Measurements from ENCODE around the gene FBXO40. TPM values are rescaled to one million over a fixed set of nuclear protein-coding genes. Genes with fewer than 3 reads are reported as not detected.

Gene FBXO40
- polyA plus RNA-seq, 4 donors = 0.01 TPM; not detected in 3

- H3K27ac ChIP-seq (ENCODE audit: low read depth in 1 of 3, low read length in 2 of 3) = no peak overlapping the region
- FAIRE-seq = no peak
These were observed 55.2 kb downstream of the FBXO40 start for GRCh38 chr3:121648219-121648958.

GRCh38 chr3:121649645-121650044 is 56.5 kb downstream of the FBXO40 start:
- no peaks in the 10 kb centered on the region for H3K4me1 ChIP-seq (ENCODE audit: control insufficient read depth in 3 of 3, insufficient read depth in 2 of 3, low read depth in 1 of 3, low read length in 2 of 3)
- no peak overlapping the region for H3K27ac ChIP-seq (ENCODE audit: low read depth in 1 of 3, low read length in 2 of 3)
- H3K27me3 ChIP-seq (ENCODE audit: control insufficient read depth in 3 of 3, insufficient read depth in 3 of 3, low read length in 3 of 3) = no peaks in the 10 kb centered on the region
- no peaks in the 10 kb centered on the region for H3K9me3 ChIP-seq (ENCODE audit: control insufficient read depth in 2 of 2, insufficient read depth in 1 of 2, low read depth in 1 of 2, low read length in 1 of 2)
- no peak for FAIRE-seq
- DNase-seq = no peak
- H3K36me3 ChIP-seq (ENCODE audit: control insufficient read depth in 3 of 3, insufficient read depth in 2 of 3, low read depth in 1 of 3, low read length in 3 of 3) = peaks cover 0 to 2% (median 0%) of the 10 kb centered on the region in 3 donors
- no peak overlapping the region for H3K4me3 ChIP-seq (ENCODE audit: low read depth in 1 of 3, low read length in 3 of 3)

More at GRCh38 chr3:121648219-121648958, 55.2 kb downstream of the FBXO40 start:
- 69 to 92% (median 92%) methylated on average over 6 of the region's 6 CpGs for WGBS, 3 donors
- Histone ChIP-seq H3K9me3 (ENCODE audit: control insufficient read depth in 2 of 2, insufficient read depth in 1 of 2, low read depth in 1 of 2, low read length in 1 of 2) (no peaks in the 10 kb centered on the region), H3K4me3 (ENCODE audit: low read depth in 1 of 3, low read length in 3 of 3) (no peak overlapping the region), H3K4me1 (ENCODE audit: control insufficient read depth in 3 of 3, insufficient read depth in 2 of 3, low read depth in 1 of 3, low read length in 2 of 3) (no peaks in the 10 kb centered on the region), H3K27me3 (ENCODE audit: control insufficient read depth in 3 of 3, insufficient read depth in 3 of 3, low read length in 3 of 3) (no peaks in the 10 kb centered on the region), H3K36me3 (ENCODE audit: control insufficient read depth in 3 of 3, insufficient read depth in 2 of 3, low read depth in 1 of 3, low read length in 3 of 3) (peaks cover 0 to 4% (median 2%) of the 10 kb centered on the region in 3 donors)
- no peak for DNase-seq

- H3K27me3 ChIP-seq (ENCODE audit: control insufficient read depth in 3 of 3, insufficient read depth in 3 of 3, low read length in 3 of 3) = no peaks in the 10 kb centered on the region
- H3K9me3 ChIP-seq (ENCODE audit: control insufficient read depth in 2 of 2, insufficient read depth in 1 of 2, low read depth in 1 of 2, low read length in 1 of 2) = no peaks in the 10 kb centered on the region
- H3K36me3 ChIP-seq (ENCODE audit: control insufficient read depth in 3 of 3, insufficient read depth in 2 of 3, low read depth in 1 of 3, low read length in 3 of 3) = no peaks in the 10 kb centered on the region
- H3K4me3 ChIP-seq (ENCODE audit: low read depth in 1 of 3, low read length in 3 of 3) = no peak overlapping the region
- peaks cover 0 to 3% (median 0%) of the 10 kb centered on the region in 3 donors for H3K4me1 ChIP-seq (ENCODE audit: control insufficient read depth in 3 of 3, insufficient read depth in 2 of 3, low read depth in 1 of 3, low read length in 2 of 3)
- DNase-seq (peak in 1 of 2 donors; percentile 31), FAIRE-seq (no peak)
- no peak overlapping the region for H3K27ac ChIP-seq (ENCODE audit: low read depth in 1 of 3, low read length in 2 of 3)
These were observed 58.5 kb downstream of the FBXO40 start for GRCh38 chr3:121651684-121652083.

GRCh38 chr3:121654493-121655385 is 61.6 kb downstream of the FBXO40 start:
- Histone ChIP-seq H3K27me3 (ENCODE audit: control insufficient read depth in 3 of 3, insufficient read depth in 3 of 3, low read length in 3 of 3) (no peaks in the 10 kb centered on the region), H3K9me3 (ENCODE audit: control insufficient read depth in 2 of 2, insufficient read depth in 1 of 2, low read depth in 1 of 2, low read length in 1 of 2) (no peaks in the 10 kb centered on the region), H3K4me3 (ENCODE audit: low read depth in 1 of 3, low read length in 3 of 3) (no peak overlapping the region), H3K27ac (ENCODE audit: low read depth in 1 of 3, low read length in 2 of 3) (no peak overlapping the region), H3K4me1 (ENCODE audit: control insufficient read depth in 3 of 3, insufficient read depth in 2 of 3, low read depth in 1 of 3, low read length in 2 of 3) (peaks cover 0 to 3% (median 0%) of the 10 kb centered on the region in 3 donors), H3K36me3 (ENCODE audit: control insufficient read depth in 3 of 3, insufficient read depth in 2 of 3, low read depth in 1 of 3, low read length in 3 of 3) (peaks cover 0 to 3% (median 0%) of the 10 kb centered on the region in 3 donors)
- DNase-seq = peak in 1 of 2 donors; percentile 14
- 69 to 78% (median 73%) methylated on average over 6 of the region's 6 CpGs for WGBS, 3 donors
- no peak for FAIRE-seq

- Histone ChIP-seq H3K36me3 (ENCODE audit: control insufficient read depth in 3 of 3, insufficient read depth in 2 of 3, low read depth in 1 of 3, low read length in 3 of 3) (peaks cover 3 to 7% (median 4%) of the 10 kb centered on the region in 3 donors), H3K4me1 (ENCODE audit: control insufficient read depth in 3 of 3, insufficient read depth in 2 of 3, low read depth in 1 of 3, low read length in 2 of 3) (peaks cover 0 to 3% (median 0%) of the 10 kb centered on the region in 3 donors), H3K27me3 (ENCODE audit: control insufficient read depth in 3 of 3, insufficient read depth in 3 of 3, low read length in 3 of 3) (no peaks in the 10 kb centered on the region), H3K27ac (ENCODE audit: low read depth in 1 of 3, low read length in 2 of 3) (peak overlapping the region in 1 of 3 donors; percentile 18), H3K9me3 (ENCODE audit: control insufficient read depth in 2 of 2, insufficient read depth in 1 of 2, low read depth in 1 of 2, low read length in 1 of 2) (no peaks in the 10 kb centered on the region), H3K4me3 (ENCODE audit: low read depth in 1 of 3, low read length in 3 of 3) (no peak overlapping the region)
- 81 to 93% (median 90%) methylated on average over 6 of the region's 6 CpGs for WGBS, 3 donors
- FAIRE-seq = no peak
- DNase-seq = no peak
These were observed 65.7 kb downstream of the FBXO40 start for GRCh38 chr3:121658716-121659435.

- H3K4me3 ChIP-seq (ENCODE audit: low read depth in 1 of 3, low read length in 3 of 3) = no peak overlapping the region
- H3K27me3 ChIP-seq (ENCODE audit: control insufficient read depth in 3 of 3, insufficient read depth in 3 of 3, low read length in 3 of 3) = no peaks in the 10 kb centered on the region
- H3K4me1 ChIP-seq (ENCODE audit: control insufficient read depth in 3 of 3, insufficient read depth in 2 of 3, low read depth in 1 of 3, low read length in 2 of 3) = peaks cover 0 to 3% (median 0%) of the 10 kb centered on the region in 3 donors
- H3K9me3 ChIP-seq (ENCODE audit: control insufficient read depth in 2 of 2, insufficient read depth in 1 of 2, low read depth in 1 of 2, low read length in 1 of 2) = no peaks in the 10 kb centered on the region
- FAIRE-seq = no peak
- DNase-seq = no peak
- H3K36me3 ChIP-seq (ENCODE audit: control insufficient read depth in 3 of 3, insufficient read depth in 2 of 3, low read depth in 1 of 3, low read length in 3 of 3) = peaks cover 9 to 12% (median 9%) of the 10 kb centered on the region in 3 donors
- WGBS, 3 donors = 88 to 92% (median 89%) methylated on average over 3 of the region's 3 CpGs
- H3K27ac ChIP-seq (ENCODE audit: low read depth in 1 of 3, low read length in 2 of 3) = peak overlapping the region in 2 of 3 donors; percentile 74 to 92
These were observed 66.4 kb downstream of the FBXO40 start for GRCh38 chr3:121659586-121659985.

- WGBS, 3 donors = 53 to 85% (median 64%) methylated on average over 9 of the region's 9 CpGs
- peak within 1 kb of the TSS; percentile 11 to 40 (median 24) for H3K4me3 ChIP-seq (ENCODE audit: low read depth in 1 of 3, low read length in 3 of 3)
- FAIRE-seq = no peak
- DNase-seq = peak; percentile 9 to 47
- peaks cover 14 to 18% (median 16%) of the 10 kb centered on the region in 3 donors for H3K36me3 ChIP-seq (ENCODE audit: control insufficient read depth in 3 of 3, insufficient read depth in 2 of 3, low read depth in 1 of 3, low read length in 3 of 3)
- no peaks in the 10 kb centered on the region for H3K9me3 ChIP-seq (ENCODE audit: control insufficient read depth in 2 of 2, insufficient read depth in 1 of 2, low read depth in 1 of 2, low read length in 1 of 2)
- H3K27ac ChIP-seq (ENCODE audit: low read depth in 1 of 3, low read length in 2 of 3) = peak within 1 kb of the TSS in 2 of 3 donors; percentile 74 to 92
- no peaks in the 10 kb centered on the region for H3K27me3 ChIP-seq (ENCODE audit: control insufficient read depth in 3 of 3, insufficient read depth in 3 of 3, low read length in 3 of 3)
- H3K4me1 ChIP-seq (ENCODE audit: control insufficient read depth in 3 of 3, insufficient read depth in 2 of 3, low read depth in 1 of 3, low read length in 2 of 3) = no peaks in the 10 kb centered on the region
These were observed 67.4 kb downstream of the FBXO40 start, which contains the start of gene HCLS1 for GRCh38 chr3:121660356-121661171. TSS of gene HCLS1 (minus strand) at chr3:121660903. CDS start at chr3:121658347, 2,556 bp downstream.
